AG10803 (cell line): Measurements from ENCODE around the gene EPHB2.

Experiments used
- DNase-seq: peaks from one replicate; pipeline ENCODE4 v3.0.0; 2010; ENCODE audit warnings: low read depth
- H3K4me3 ChIP-seq: 2 replicates; pipeline ENCODE4 v1.5.1; 2011; ENCODE audit warnings: mild to moderate bottlenecking, low read length, control low read depth
- CTCF ChIP-seq: conservative IDR thresholded peaks from 2 replicates; pipeline ENCODE4 v1.5.1; 2011; ENCODE audit warnings: mild to moderate bottlenecking, low read length, control low read depth, inconsistent platforms

Gene EPHB2

GRCh38 chr1:22860883-22861385 is 150.3 kb downstream of the EPHB2 start:
- TF ChIP-seq CTCF: no peak
- no peak overlapping the region for H3K4me3 ChIP-seq
- no peak for DNase-seq

GRCh38 chr1:22861764-22862440 is 151.3 kb downstream of the EPHB2 start:
- DNase-seq: peak; percentile 69
- H3K4me3 ChIP-seq: no peak overlapping the region
- peak; percentile 87 for TF ChIP-seq CTCF

- no peak overlapping the region for H3K4me3 ChIP-seq
- no peak for DNase-seq
- TF ChIP-seq CTCF: no peak
Observed at GRCh38 chr1:22862752-22863151, 152.1 kb downstream of the EPHB2 start.

- no peak for TF ChIP-seq CTCF
- H3K4me3 ChIP-seq: no peak overlapping the region
- DNase-seq: no peak
Observed at GRCh38 chr1:22863766-22864165, 153.1 kb downstream of the EPHB2 start.

- TF ChIP-seq CTCF: no peak
- H3K4me3 ChIP-seq: no peak overlapping the region
- no peak for DNase-seq
Observed at GRCh38 chr1:22864886-22865285, 154.2 kb downstream of the EPHB2 start.

GRCh38 chr1:22865736-22866135 is 155.1 kb downstream of the EPHB2 start:
- no peak for DNase-seq
- no peak overlapping the region for H3K4me3 ChIP-seq
- no peak for TF ChIP-seq CTCF

GRCh38 chr1:22866868-22867267 is 156.2 kb downstream of the EPHB2 start:
- DNase-seq: no peak
- no peak for TF ChIP-seq CTCF
- H3K4me3 ChIP-seq: no peak overlapping the region
